GM23338 (cell line): ENCODE measurements around the gene DOCK4. TPM values are rescaled to one million over a fixed set of nuclear protein-coding genes. Genes with fewer than 3 reads are reported as not detected.

Source experiments
- ATAC-seq: fragments of 200-7000 bp; cut with Tn5 transposase; 3 replicates; pipeline ENCODE4 v1.9.1; 2020
- DNase-seq: peaks from one replicate; pipeline ENCODE4 v3.0.0-alpha.2; 2015; ENCODE audit warnings: low spot score
- H2AFZ ChIP-seq: fragments of 200-600 bp; sonication (generic); 2 replicates; pipeline ENCODE4 v1.8.0; 2016; ENCODE audit warnings: antibody characterized with exemption, mild to moderate bottlenecking, moderate library complexity
- H3F3A ChIP-seq: fragments of 200-600 bp; sonication (generic); replicated peaks from 2 replicates; pipeline ENCODE4 v1.8.0; 2017; ENCODE audit warnings: antibody characterized with exemption, mixed run types, low read depth
- H3K27ac ChIP-seq: fragments of 200-600 bp; sonication (generic); 2 replicates; pipeline ENCODE4 v1.6.1; 2016; ENCODE audit warnings: low read depth
- H3K27me3 ChIP-seq: fragments of 200-600 bp; sonication (generic); 2 replicates; pipeline ENCODE4 v1.8.0; 2016; ENCODE audit warnings: mild to moderate bottlenecking, mixed run types, moderate library complexity; ENCODE audit not compliant: insufficient read depth
- H3K36me3 ChIP-seq: fragments of 200-600 bp; sonication (generic); 2 replicates; pipeline ENCODE4 v1.8.0; 2016; ENCODE audit warnings: mild to moderate bottlenecking; ENCODE audit not compliant: insufficient read depth
- H3K4me1 ChIP-seq: fragments of 200-600 bp; sonication (generic); 2 replicates; pipeline ENCODE4 v1.8.0; 2016; ENCODE audit warnings: mild to moderate bottlenecking, moderate library complexity; ENCODE audit not compliant: insufficient read depth
- H3K4me2 ChIP-seq: fragments of 200-600 bp; sonication (generic); 2 replicates; pipeline ENCODE4 v1.7.1; 2017; ENCODE audit warnings: mixed run types
- H3K4me3 ChIP-seq: fragments of 200-600 bp; sonication (generic); 2 replicates; pipeline ENCODE4 v1.6.1; 2016; ENCODE audit warnings: mixed run types
- H3K79me2 ChIP-seq: fragments of 200-600 bp; sonication (generic); replicated peaks from 2 replicates; pipeline ENCODE4 v1.8.0; 2017; ENCODE audit warnings: mild to moderate bottlenecking; ENCODE audit not compliant: insufficient read depth
- H3K9me2 ChIP-seq: fragments of 200-600 bp; sonication (generic); 2 replicates; pipeline ENCODE4 v1.8.0; 2017; ENCODE audit not compliant: insufficient read depth
- H4K20me1 ChIP-seq: fragments of 200-600 bp; sonication (generic); replicated peaks from 2 replicates; pipeline ENCODE4 v1.8.0; 2017; ENCODE audit warnings: mild to moderate bottlenecking; ENCODE audit not compliant: insufficient read depth
- H3K27ac Mint-ChIP-seq: 2 replicates; pipeline ENCODE4 v1.8.0; 2020; ENCODE audit warnings: inconsistent platforms, mild to moderate bottlenecking, moderate library complexity, mixed read lengths
- H3K27me3 Mint-ChIP-seq: 3 replicates; pipeline ENCODE4 v1.8.0; 2022; ENCODE audit warnings: low read depth, mild to moderate bottlenecking, moderate library complexity, mixed read lengths, inconsistent platforms; ENCODE audit not compliant: insufficient read depth, poor library complexity
- H3K36me3 Mint-ChIP-seq: 3 replicates; pipeline ENCODE4 v1.8.0; 2021; ENCODE audit warnings: low read depth, mild to moderate bottlenecking, inconsistent platforms, moderate library complexity, mixed read lengths
- H3K4me1 Mint-ChIP-seq: 3 replicates; pipeline ENCODE4 v1.8.0; 2020; ENCODE audit warnings: mild to moderate bottlenecking, inconsistent platforms, mixed read lengths
- H3K4me3 Mint-ChIP-seq: 3 replicates; pipeline ENCODE4 v1.8.0; 2021; ENCODE audit warnings: moderate library complexity, mild to moderate bottlenecking, inconsistent platforms, mixed read lengths
- H3K9me3 Mint-ChIP-seq: 3 replicates; pipeline ENCODE4 v1.8.0; 2020; ENCODE audit warnings: moderate library complexity, mild to moderate bottlenecking, inconsistent platforms, mixed read lengths
- CREB1 ChIP-seq: fragments of 250-450 bp; sonication (Bioruptor Pico); IDR thresholded peaks from 2 replicates; pipeline ENCODE4 v1.5.0; 2020; ENCODE audit warnings: low read depth, mild to moderate bottlenecking, moderate library complexity
- EZH2 ChIP-seq: fragments of 200-600 bp; sonication (generic); IDR thresholded peaks from one replicate; pipeline ENCODE4 v1.8.0; 2017; ENCODE audit warnings: antibody characterized with exemption, mild to moderate bottlenecking, low read depth; ENCODE audit not compliant: unreplicated experiment
- EZH2phosphoT487 ChIP-seq: fragments of 200-600 bp; sonication (generic); IDR thresholded peaks from one replicate; pipeline ENCODE4 v1.8.1; 2018; ENCODE audit warnings: antibody characterized with exemption; ENCODE audit not compliant: unreplicated experiment
- POLR2AphosphoS5 ChIP-seq: IDR thresholded peaks from 2 replicates; pipeline ENCODE4 v1.6.1; 2016; ENCODE audit warnings: antibody characterized with exemption, low read depth
- STAT1 ChIP-seq: IDR thresholded peaks from one replicate; pipeline ENCODE4 v1.6.1; 2016; ENCODE audit warnings: antibody characterized with exemption; ENCODE audit not compliant: unreplicated experiment
- ZNF114 ChIP-seq: fragments of 250-450 bp; sonication (Bioruptor Pico); IDR thresholded peaks from 2 replicates; pipeline ENCODE4 v1.5.0; 2020; ENCODE audit warnings: mild to moderate bottlenecking, moderate library complexity
- polyA plus RNA-seq: library from polyadenylated mRNA; unstranded; fragments of >200 nt; fragmentation: Nextera tagmentation; extraction: Ambion mirVana; gene quantifications from 2 replicates; pipeline ENCODE4 v1.2.1, GENCODE V29; 2016
- total RNA-seq: library from RNA; depleted of rRNA; stranded (reverse); fragments of >200 nt; shearing (Covaris generic); gene quantifications from 2 replicates; pipeline ENCODE4 v1.2.3, GENCODE V29; 2014
- TF ChIP-seq, protein P1 (sequence below): IDR thresholded peaks from 2 replicates; pipeline ENCODE4 v1.6.1; 2016; ENCODE audit warnings: antibody characterized with exemption
- TF ChIP-seq, protein P2 (sequence below): fragments of 250-450 bp; sonication (Bioruptor Pico); IDR thresholded peaks from 2 replicates; pipeline ENCODE4 v1.5.0; 2020; ENCODE audit warnings: mild to moderate bottlenecking, moderate library complexity

Gene DOCK4
- total and polyA plus RNA-seq, 2 experiments from 2014 or later: 6.3 to 33.8 TPM

- H3K36me3 Mint-ChIP-seq: peaks cover 44% of the 10 kb centered on the region
- peaks cover 5% of the 10 kb centered on the region for H3K27me3 Mint-ChIP-seq
- no peaks in the 10 kb centered on the region; the same call in 2 of the 3 replicates for H3K9me3 Mint-ChIP-seq
- ATAC-seq (peak; percentile 92), DNase-seq (peak; percentile 38)
- Histone ChIP-seq H2AFZ (no peak overlapping the region), H3K36me3 (no peaks in the 10 kb centered on the region), H3K27ac (peak overlapping the region; percentile 1; the same call in 1 of the 2 replicates), H3K9me2 (no peaks in the 10 kb centered on the region), H3K4me3 (no peak overlapping the region), H3K4me2 (0 out of 2 replicates have a peak overlapping the region, but pooled peaks have one; percentile 16), H3K27me3 (no peaks in the 10 kb centered on the region), H4K20me1 (no peaks in the 10 kb centered on the region), H3K4me1 (peaks cover 19% of the 10 kb centered on the region; the same call in 1 of the 2 replicates), H3K79me2 (no peaks in the 10 kb centered on the region), H3F3A (no peaks in the 10 kb centered on the region)
- peaks cover 28% of the 10 kb centered on the region for H3K4me1 Mint-ChIP-seq
- no peak overlapping the region for H3K4me3 Mint-ChIP-seq
- TF ChIP-seq, protein P1, sequence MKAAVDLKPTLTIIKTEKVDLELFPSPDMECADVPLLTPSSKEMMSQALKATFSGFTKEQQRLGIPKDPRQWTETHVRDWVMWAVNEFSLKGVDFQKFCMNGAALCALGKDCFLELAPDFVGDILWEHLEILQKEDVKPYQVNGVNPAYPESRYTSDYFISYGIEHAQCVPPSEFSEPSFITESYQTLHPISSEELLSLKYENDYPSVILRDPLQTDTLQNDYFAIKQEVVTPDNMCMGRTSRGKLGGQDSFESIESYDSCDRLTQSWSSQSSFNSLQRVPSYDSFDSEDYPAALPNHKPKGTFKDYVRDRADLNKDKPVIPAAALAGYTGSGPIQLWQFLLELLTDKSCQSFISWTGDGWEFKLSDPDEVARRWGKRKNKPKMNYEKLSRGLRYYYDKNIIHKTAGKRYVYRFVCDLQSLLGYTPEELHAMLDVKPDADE: no peak
- TF ChIP-seq EZH2phosphoT487 (no peak), EZH2 (no peak), POLR2AphosphoS5 (no peak), CREB1 (CRISPR knock-in tag) (no peak), ZNF114 (CRISPR knock-in tag) (no peak), STAT1 (no peak)
- TF ChIP-seq, protein P2, sequence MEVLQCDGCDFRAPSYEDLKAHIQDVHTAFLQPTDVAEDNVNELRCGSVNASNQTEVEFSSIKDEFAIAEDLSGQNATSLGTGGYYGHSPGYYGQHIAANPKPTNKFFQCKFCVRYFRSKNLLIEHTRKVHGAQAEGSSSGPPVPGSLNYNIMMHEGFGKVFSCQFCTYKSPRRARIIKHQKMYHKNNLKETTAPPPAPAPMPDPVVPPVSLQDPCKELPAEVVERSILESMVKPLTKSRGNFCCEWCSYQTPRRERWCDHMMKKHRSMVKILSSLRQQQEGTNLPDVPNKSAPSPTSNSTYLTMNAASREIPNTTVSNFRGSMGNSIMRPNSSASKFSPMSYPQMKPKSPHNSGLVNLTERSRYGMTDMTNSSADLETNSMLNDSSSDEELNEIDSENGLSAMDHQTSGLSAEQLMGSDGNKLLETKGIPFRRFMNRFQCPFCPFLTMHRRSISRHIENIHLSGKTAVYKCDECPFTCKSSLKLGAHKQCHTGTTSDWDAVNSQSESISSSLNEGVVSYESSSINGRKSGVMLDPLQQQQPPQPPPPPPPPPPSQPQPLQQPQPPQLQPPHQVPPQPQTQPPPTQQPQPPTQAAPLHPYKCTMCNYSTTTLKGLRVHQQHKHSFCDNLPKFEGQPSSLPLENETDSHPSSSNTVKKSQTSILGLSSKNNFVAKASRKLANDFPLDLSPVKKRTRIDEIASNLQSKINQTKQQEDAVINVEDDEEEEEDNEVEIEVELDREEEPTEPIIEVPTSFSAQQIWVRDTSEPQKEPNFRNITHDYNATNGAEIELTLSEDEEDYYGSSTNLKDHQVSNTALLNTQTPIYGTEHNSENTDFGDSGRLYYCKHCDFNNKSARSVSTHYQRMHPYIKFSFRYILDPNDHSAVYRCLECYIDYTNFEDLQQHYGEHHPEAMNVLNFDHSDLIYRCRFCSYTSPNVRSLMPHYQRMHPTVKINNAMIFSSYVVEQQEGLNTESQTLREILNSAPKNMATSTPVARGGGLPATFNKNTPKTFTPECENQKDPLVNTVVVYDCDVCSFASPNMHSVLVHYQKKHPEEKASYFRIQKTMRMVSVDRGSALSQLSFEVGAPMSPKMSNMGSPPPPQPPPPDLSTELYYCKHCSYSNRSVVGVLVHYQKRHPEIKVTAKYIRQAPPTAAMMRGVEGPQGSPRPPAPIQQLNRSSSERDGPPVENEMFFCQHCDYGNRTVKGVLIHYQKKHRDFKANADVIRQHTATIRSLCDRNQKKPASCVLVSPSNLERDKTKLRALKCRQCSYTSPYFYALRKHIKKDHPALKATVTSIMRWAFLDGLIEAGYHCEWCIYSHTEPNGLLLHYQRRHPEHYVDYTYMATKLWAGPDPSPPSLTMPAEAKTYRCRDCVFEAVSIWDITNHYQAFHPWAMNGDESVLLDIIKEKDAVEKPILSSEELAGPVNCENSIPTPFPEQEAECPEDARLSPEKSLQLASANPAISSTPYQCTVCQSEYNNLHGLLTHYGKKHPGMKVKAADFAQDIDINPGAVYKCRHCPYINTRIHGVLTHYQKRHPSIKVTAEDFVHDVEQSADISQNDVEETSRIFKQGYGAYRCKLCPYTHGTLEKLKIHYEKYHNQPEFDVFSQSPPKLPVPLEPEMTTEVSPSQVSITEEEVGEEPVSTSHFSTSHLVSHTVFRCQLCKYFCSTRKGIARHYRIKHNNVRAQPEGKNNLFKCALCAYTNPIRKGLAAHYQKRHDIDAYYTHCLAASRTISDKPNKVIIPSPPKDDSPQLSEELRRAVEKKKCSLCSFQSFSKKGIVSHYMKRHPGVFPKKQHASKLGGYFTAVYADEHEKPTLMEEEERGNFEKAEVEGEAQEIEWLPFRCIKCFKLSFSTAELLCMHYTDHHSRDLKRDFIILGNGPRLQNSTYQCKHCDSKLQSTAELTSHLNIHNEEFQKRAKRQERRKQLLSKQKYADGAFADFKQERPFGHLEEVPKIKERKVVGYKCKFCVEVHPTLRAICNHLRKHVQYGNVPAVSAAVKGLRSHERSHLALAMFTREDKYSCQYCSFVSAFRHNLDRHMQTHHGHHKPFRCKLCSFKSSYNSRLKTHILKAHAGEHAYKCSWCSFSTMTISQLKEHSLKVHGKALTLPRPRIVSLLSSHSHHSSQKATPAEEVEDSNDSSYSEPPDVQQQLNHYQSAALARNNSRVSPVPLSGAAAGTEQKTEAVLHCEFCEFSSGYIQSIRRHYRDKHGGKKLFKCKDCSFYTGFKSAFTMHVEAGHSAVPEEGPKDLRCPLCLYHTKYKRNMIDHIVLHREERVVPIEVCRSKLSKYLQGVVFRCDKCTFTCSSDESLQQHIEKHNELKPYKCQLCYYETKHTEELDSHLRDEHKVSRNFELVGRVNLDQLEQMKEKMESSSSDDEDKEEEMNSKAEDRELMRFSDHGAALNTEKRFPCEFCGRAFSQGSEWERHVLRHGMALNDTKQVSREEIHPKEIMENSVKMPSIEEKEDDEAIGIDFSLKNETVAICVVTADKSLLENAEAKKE (CRISPR knock-in tag): no peak
- no peak overlapping the region; the same call in 1 of the 2 replicates for H3K27ac Mint-ChIP-seq
These were observed 434.6 kb downstream of the DOCK4 start for GRCh38 chr7:111771638-111772037.
